ENCODE measurements around the gene GRIA4. TPM values are rescaled to one million over a fixed set of nuclear protein-coding genes. Genes with fewer than 3 reads are reported as not detected.

GRIA4 gene
- total RNA-seq, 4 donors from 2014 or later = not detected

DNA sequence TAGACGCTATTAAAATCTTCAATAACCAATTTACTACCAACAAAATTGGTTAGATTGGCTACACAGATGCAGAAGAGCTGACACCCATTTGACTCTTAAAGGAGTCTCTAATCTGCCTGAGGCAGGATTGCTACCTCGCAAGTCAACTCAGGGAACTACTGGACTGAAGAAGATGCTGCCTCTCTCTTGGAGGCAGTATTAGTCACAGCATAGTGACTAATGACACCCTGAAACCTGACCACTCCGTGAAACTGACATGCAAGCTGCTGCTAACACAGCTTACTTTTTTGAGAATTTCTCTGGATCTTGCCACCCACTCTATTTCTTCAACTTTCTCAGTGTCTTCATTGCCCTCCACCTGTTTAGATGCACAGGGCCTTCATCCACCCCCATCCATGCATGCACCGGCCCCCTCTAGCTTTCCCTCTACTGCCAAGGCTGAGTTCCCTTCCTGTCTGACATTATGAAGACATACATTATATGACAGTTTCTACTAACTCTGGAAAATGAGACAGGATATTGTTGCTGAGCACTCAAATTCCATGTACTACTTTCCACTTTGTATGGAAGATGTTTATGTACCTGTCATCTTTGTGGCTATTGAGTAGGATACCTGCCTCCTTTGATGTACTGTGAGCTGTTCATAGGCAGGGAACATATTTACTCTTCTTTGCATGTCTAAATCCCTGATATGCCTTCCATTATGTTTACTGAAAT is 229.0 kb downstream of the GRIA4 start:
- no peak overlapping the region for H3K27ac ChIP-seq
- no peaks in the 10 kb centered on the region for H3K9me3 ChIP-seq
- H3K4me3 ChIP-seq = no peak overlapping the region
- H3K27me3 ChIP-seq = no peaks in the 10 kb centered on the region
- DNase-seq = no peak
- 62 to 67% methylated on average over 4 of the region's 4 CpGs for WGBS, 2 donors
- no peak for TF ChIP-seq POLR2A (IDR thresholded peaks at IDR 0.05)
- H3K36me3 ChIP-seq = no peaks in the 10 kb centered on the region
- intact Hi-C loops (cut with DNase I) = no loop called here
- H3K4me1 ChIP-seq = no peaks in the 10 kb centered on the region

DNA sequence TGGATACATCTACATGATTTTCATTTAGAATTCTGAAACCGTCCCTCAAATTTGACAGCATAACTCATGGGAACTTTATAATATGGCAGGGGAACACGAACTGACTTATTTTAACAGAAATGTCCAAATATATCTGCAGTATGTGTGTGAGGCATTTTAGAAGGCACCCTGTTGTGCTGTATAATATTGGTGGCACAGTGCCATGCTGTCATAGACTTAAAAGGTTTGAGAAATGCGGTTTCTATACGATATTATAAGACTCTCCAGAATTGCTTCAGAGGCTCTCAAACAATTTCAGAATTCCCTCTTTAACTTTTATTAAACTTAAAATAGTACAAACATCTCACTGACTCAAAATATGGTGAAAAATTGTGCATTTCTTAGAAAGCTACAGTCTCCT is 230.5 kb downstream of the GRIA4 start:
- TF ChIP-seq, protein P1, sequence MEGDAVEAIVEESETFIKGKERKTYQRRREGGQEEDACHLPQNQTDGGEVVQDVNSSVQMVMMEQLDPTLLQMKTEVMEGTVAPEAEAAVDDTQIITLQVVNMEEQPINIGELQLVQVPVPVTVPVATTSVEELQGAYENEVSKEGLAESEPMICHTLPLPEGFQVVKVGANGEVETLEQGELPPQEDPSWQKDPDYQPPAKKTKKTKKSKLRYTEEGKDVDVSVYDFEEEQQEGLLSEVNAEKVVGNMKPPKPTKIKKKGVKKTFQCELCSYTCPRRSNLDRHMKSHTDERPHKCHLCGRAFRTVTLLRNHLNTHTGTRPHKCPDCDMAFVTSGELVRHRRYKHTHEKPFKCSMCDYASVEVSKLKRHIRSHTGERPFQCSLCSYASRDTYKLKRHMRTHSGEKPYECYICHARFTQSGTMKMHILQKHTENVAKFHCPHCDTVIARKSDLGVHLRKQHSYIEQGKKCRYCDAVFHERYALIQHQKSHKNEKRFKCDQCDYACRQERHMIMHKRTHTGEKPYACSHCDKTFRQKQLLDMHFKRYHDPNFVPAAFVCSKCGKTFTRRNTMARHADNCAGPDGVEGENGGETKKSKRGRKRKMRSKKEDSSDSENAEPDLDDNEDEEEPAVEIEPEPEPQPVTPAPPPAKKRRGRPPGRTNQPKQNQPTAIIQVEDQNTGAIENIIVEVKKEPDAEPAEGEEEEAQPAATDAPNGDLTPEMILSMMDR (IDR thresholded peaks at IDR 0.05) = no peak
- no peak for TF ChIP-seq POLR2A (IDR thresholded peaks at IDR 0.05)
- Histone ChIP-seq H3K9me3 (no peaks in the 10 kb centered on the region), H3K27ac (no peak overlapping the region), H3K4me3 (no peak overlapping the region), H3K27me3 (no peaks in the 10 kb centered on the region), H3K4me1 (no peaks in the 10 kb centered on the region), H3K36me3 (no peaks in the 10 kb centered on the region)
- intact Hi-C loops (cut with DNase I) = no loop called here
- no peak for DNase-seq
- 68 to 75% methylated on average over 4 of the region's 4 CpGs for WGBS, 2 donors

DNA sequence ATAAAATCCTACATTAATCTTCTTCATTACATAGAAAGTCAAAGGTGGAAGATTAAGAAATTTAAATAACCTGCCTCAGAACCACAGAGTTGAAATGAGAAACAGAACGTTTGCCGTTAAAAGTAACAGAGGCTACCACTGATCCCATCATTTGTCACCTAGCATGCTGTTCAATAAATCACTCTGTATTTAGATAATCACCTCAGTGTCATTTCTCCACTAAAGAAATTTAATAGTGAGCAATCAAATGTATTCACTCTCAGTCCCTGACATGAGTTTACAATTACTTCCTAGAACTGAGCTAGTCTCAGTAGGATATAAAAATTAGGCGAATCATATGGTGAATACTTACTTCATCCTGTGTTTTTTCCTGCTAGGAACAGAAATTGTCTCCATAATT is 242.5 kb downstream of the GRIA4 start:
- 53 to 63% methylated on average over 3 of the region's 3 CpGs for WGBS, 2 donors

DNA sequence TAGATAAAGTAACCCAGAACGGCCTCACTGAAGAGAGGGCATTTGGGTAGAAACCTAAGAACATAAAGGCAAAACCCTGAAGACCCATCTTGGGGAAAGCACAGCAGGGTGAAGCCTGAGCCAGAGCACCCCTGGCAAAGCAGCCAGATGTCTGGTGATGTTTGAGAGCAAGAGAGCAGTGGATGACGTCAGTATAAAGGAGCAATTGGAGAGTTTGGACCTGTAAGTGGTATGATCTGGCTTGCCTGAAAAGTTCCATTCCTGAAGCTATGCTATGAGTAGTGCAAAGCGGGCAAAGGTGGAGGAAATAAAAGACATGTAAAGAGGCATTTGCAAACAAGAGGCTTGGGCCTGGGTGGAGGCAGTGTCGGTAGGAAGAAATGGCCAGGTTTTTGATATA is 244.4 kb downstream of the GRIA4 start:
- intact Hi-C loops (cut with DNase I) = no loop called here
- Histone ChIP-seq H3K4me1 (no peaks in the 10 kb centered on the region), H3K27ac (no peak overlapping the region), H3K4me3 (no peak overlapping the region), H3K36me3 (no peaks in the 10 kb centered on the region), H3K27me3 (no peaks in the 10 kb centered on the region), H3K9me3 (no peaks in the 10 kb centered on the region)
- TF ChIP-seq, protein P1 (IDR thresholded peaks at IDR 0.05) = no peak
- TF ChIP-seq POLR2A (IDR thresholded peaks at IDR 0.05) = no peak
- 70 to 78% methylated on average over 4 of the region's 4 CpGs for WGBS, 2 donors
- DNase-seq = no peak

More for the DNA sequence above, 242.5 kb downstream of the GRIA4 start:
- intact Hi-C loops (cut with DNase I) = no loop called here
- no peaks in the 10 kb centered on the region for H3K27me3 ChIP-seq
- no peak overlapping the region for H3K4me3 ChIP-seq
- no peaks in the 10 kb centered on the region for H3K36me3 ChIP-seq
- no peak for DNase-seq
- no peak overlapping the region for H3K27ac ChIP-seq
- no peak for TF ChIP-seq POLR2A (IDR thresholded peaks at IDR 0.05)
- TF ChIP-seq, protein P1 (IDR thresholded peaks at IDR 0.05) = no peak
- H3K9me3 ChIP-seq = no peaks in the 10 kb centered on the region
- H3K4me1 ChIP-seq = no peaks in the 10 kb centered on the region

DNA sequence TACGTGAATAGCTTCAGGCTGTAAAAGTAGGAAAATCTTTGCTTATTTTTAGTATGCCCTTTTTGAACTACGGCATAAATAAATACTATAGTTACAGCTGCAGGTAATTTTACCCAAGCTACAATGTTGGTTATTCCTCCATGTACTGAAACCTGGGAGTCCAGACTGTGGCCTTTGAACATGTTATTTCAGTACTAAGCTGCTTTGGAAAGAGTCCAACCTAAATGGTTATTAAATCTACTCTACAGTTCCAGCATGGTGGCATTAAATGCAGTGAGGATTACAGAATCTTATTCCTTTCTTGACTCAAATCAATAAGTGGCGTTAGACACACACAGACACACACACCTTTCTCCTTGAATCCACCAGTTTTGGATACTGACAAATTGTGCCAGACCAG is 247.1 kb downstream of the GRIA4 start:
- no peak overlapping the region for H3K27ac ChIP-seq
- no peak overlapping the region for H3K4me3 ChIP-seq
- WGBS, 2 donors = 56 to 73% methylated on average over 3 of the region's 3 CpGs
- intact Hi-C loops (cut with DNase I) = no loop called here
- no peaks in the 10 kb centered on the region for H3K4me1 ChIP-seq
- no peaks in the 10 kb centered on the region for H3K27me3 ChIP-seq
- TF ChIP-seq, protein P1 (IDR thresholded peaks at IDR 0.05) = no peak
- TF ChIP-seq POLR2A (IDR thresholded peaks at IDR 0.05) = no peak
- no peak for DNase-seq
- H3K9me3 ChIP-seq = no peaks in the 10 kb centered on the region
- H3K36me3 ChIP-seq = no peaks in the 10 kb centered on the region

DNA sequence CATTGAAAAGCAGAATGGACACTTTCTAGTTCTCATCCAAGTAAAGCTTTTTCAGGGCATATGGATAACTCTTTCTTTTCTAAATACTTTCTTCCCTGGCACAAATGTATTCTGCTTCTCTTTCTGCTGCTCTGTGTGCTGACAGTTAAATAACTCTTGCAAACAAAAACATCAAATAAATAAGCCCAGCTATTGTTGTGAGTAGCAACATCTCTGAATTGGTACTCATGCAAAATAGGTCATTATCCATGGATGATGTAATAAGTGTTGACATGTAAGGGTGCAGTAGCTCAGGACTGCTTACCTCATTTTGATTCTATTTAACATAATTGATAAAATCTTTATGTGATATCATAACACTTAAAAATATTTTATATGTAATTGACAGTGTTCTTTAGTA is 247.9 kb downstream of the GRIA4 start:
- H3K27ac ChIP-seq = no peak overlapping the region
- H3K4me1 ChIP-seq = no peaks in the 10 kb centered on the region
- no peak overlapping the region for H3K4me3 ChIP-seq
- intact Hi-C loops (cut with DNase I) = no loop called here
- H3K9me3 ChIP-seq = no peaks in the 10 kb centered on the region
- TF ChIP-seq, protein P1 (IDR thresholded peaks at IDR 0.05) = no peak
- TF ChIP-seq POLR2A (IDR thresholded peaks at IDR 0.05) = no peak
- DNase-seq = no peak
- H3K27me3 ChIP-seq = no peaks in the 10 kb centered on the region
- H3K36me3 ChIP-seq = no peaks in the 10 kb centered on the region
